ENCODE measurements around the gene ACD.
"Not testable (repeated sequence)": the region's sequence is repeated elsewhere in the genome, so short reads cannot be mapped to it uniquely, and the experiment has no call there.

Gene ACD

DNA sequence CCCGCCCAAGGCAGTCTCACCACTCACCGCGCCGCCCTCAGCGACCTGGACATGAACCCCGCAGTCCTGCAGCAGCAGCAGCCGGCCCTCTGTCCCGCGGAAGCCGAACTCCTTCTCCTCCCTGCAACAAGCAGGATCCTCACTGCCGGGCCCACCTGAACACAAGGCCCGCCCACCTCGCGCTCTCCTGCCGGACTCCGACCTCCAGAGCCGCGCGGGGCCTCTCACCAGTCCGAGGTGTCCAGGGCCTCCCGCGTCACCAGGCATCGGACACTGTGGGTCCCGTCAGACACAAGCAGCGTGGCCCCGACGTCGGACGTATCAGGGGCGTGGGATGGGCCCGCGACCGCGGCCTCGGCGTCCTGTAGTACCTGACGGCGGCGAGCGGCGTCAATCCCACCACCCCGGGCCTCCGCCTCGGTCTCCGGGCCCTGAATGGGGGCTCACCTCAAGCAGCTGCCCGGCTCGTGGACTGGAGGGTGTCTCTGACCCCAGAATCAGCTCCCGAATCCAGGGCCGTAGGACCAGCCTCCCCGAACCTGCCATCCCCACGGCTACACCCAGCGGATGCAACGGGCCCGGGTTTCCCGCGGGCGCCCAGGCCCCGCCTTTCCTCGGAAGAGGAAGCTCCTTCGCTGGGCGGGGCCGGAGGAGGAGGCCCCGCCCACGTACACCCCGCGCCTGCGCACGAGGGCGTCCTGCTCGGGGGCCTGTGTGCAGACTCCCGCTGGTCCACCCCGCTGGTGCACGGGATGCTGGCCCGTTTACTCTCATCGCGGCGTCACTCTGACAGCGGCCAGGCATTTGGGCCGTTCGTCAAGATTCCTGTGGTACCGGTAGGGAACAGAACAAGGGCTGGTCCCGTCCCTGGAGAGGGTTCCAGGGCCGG lies at the start of gene ACD:
Gene ACD (minus strand): TSS at position 586 of the 889 bp plus-strand sequence. CDS start 40 bp downstream, at position 546.
- DNase-seq, result peak; percentile 72 to 91

GRCh38 chr16:67709050-67709449 lies 49.0 kb upstream of the ACD start:
- DNase-seq, result no peak

GRCh38 chr16:67708368-67708771 lies 48.3 kb upstream of the ACD start:
- no peak for DNase-seq

DNA sequence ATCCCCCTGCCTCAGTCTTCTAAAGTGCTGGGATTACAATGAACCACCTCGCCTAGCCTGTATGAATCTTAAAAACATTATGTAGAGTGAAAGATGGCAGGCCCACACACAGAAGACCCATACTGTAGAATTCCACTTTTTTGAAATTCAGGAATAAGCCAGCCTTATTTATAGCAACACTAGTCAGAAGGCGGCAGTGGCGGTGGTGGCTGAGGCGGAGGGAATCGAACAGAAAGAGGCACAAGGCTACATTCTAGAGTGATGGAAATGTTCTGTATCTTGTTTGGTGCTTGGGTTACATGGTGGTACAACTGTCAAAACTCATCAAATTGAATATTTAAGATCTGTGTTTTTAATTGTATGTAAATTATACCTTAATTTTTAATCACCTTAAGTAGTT lies 47.7 kb upstream of the ACD start:
- DNase-seq, result no peak

GRCh38 chr16:67707210-67707609 lies 47.1 kb upstream of the ACD start:
- no peak for DNase-seq

DNA sequence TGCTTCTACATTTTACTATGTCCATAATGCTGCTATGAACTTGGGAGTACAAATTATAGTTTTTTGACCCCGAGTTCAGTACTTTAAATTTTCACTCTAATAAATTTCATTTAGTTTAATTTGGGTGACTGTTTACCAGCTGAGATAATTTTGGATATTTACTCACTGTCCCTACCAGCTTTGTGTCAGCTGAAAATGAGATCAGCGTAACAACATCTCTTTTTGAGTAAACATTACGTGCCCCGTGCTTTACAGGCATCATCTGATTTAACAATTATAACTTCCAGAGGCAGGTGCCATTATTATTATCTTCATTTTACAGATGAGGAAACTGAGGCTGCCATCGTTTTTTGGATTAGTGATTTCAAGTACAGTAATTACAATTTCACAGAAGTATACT lies 44.0 kb upstream of the ACD start:
- DNase-seq, result no peak

DNA sequence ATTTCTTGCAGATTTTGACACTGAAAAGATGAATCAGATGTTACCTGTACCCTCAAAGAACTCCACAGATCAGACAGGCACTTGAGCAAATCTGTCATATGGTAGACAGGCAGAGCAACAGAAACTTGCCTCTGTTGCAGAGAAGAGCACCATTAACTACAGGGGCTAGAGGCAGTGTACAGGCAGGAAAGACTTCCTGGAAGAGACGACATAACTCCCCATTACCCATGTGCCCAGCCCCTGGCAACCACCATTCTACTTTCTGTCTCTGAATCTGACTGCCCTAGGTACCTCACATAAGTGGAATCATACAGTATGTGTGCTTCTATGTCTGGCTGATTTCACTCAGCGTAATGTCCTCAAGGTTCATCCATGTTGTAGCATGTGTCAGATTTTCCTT lies 43.6 kb upstream of the ACD start:
- no peak for DNase-seq

- DNase-seq, result no peak
Measured at GRCh38 chr16:67702130-67702529, 42.1 kb upstream of the ACD start.

DNA sequence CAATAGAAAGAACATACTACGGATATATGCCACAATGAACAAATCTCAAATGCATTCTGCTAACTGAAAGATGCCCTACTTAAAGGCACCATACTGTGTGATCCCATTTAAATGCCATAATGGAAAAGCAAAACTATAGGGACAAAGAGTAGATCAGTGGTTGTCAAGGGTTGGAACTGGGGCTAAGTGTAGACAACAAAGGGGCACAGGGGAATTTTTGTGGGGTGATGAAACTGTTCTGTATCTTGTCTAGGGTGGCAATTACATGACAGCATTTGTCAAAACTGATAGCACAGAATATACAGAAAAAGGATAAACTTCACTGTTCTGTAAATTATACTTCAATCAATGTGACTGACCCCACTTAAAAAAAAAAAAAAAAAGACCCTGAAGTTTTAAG lies 41.4 kb upstream of the ACD start:
- no peak for DNase-seq

GRCh38 chr16:67699265-67699664 lies 39.2 kb upstream of the ACD start:
- DNase-seq, result no peak

GRCh38 chr16:67697422-67698185 lies 37.5 kb upstream of the ACD start:
- DNase-seq, result no peak

- DNase-seq, result no peak
Measured at GRCh38 chr16:67694611-67695010, 34.6 kb upstream of the ACD start.

- not testable (repeated sequence) for DNase-seq
Measured at GRCh38 chr16:67693517-67694285, 33.6 kb upstream of the ACD start.

DNA sequence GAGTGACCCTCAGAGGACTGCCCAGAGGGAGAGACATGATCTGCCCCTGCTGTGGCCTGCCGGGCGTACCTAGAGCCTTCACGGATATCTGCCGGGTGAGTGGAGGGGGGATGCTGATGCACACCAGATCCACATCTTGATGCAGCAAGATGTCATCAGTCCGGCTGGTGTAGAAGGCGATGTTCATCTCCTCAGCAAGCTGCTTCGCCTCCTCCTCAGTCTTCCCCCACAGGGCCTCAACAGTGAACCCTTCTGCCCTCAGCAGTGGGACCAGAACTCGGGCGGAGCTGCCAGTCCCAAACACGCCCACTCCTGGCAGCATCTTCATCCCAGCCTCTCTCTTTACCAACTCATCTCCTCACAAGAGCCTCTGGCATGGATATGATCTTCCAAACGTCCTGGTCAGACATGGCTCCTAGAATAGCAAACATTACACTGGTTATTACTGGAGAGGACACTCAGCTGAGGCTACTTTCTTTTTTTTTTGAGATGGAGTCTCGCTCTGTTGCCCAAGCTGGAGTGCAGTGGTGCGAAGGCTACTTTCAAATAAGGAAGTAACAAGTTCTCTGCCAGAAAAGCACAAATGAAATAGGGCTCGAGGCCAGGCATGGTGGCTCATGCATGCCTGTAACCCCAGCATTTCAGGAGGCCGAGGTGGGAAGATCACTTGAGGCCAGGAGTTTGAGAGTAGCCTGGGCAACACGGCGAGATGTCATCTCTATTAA lies 25.5 kb upstream of the ACD start:
- no peak for DNase-seq

GRCh38 chr16:67683767-67684166 lies 23.7 kb upstream of the ACD start:
- DNase-seq, result no peak

- DNase-seq, result no peak
Measured at GRCh38 chr16:67679935-67680897, 20.2 kb upstream of the ACD start.

DNA sequence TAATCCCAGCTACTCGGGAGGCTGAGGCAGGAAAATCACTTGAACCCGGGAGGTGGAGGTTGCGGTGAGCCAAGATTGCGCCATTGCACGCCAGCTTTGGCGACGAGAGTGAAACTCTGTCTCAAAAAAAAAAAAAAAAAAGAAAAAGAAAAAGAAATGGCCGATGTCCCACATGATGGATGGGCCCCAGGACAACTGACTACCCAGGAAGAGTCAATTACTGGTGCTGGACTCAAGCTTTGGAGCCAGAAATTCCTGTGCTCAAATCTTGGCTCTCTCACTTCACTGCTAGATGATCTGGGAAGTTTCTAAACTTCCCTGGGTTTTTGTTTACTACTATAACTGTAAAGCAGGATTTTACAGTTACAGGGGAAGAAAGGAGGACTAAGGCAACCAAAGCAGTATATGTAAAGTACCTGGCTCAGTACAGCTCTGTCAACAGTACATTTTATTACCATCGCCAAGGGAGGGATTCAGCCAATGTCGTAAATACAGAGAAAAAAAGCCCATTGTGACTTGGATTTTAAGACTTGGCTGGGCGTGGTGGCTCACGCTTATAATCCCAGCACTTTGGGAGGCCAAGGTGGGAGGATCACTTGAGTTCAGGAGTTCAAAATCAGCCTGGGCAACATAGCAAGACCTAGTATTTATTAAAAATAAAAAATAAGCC lies 18.4 kb upstream of the ACD start:
- DNase-seq, result no peak

DNA sequence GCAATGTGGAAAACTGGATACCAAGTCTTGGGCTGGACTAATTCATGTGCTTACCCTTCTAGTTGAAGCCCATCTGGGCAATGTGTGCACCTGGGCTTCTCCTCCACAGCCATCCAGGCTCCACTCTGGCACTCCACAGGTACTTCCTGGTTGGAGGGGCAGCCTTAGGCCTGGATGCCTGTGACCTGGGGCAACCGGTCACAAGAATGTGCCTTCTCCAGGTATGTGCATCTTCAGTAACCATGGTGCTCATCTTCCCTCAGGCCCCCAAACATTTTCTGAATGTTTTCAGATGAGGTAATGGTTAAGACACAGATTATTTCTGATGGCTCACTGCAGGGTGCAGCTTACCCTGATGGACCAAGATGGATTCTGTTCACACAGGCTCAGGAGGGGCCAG lies 17.7 kb upstream of the ACD start:
- no peak for DNase-seq

GRCh38 chr16:67676939-67677338 lies 16.9 kb upstream of the ACD start:
- DNase-seq, result no peak

GRCh38 chr16:67676516-67676915 lies 16.5 kb upstream of the ACD start:
- no peak for DNase-seq

- DNase-seq, result no peak
Measured at GRCh38 chr16:67675999-67676398, 15.9 kb upstream of the ACD start.
